NCI-H128 (cell line): ENCODE results near the gene AP5S1.
"Not testable (repeated sequence)": the region's sequence is repeated elsewhere in the genome, so short reads cannot be mapped to it uniquely, and the experiment has no call there.

Source experiments
- DNase-seq: peaks from one replicate; lab custom pipeline; 2025; ENCODE audit not compliant: unreplicated experiment; lab: John Stamatoyannopoulos, UW

AP5S1 gene

DNA sequence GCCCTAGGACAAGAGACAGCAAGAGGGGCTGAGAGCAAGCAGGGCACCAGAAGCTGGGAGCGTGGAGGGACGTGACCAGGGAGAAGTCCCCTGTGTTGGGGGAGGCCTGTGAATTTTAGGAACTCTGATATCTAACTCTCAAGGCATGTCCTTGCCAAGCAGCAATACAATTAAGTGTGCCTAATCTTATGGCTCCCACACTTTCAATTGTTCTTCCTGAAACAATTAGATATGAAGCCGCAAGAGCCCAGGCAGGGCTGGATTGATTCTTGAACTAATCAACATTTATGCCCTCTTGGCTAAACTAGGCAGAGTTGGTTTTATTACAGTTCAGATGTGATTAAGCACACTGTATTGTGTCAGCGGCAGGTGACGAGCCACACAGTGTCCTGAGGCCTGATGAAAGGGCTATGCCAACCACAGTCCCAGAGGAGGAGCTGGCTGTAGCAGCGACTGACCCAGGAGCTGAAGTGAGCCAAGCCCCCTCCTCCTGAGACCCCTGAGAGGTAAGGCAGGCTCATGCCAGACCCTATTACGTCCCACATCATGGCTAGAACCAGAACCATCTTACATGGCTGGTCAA, 22.1 kb downstream of the AP5S1 start:
- no peak for DNase-seq

DNA sequence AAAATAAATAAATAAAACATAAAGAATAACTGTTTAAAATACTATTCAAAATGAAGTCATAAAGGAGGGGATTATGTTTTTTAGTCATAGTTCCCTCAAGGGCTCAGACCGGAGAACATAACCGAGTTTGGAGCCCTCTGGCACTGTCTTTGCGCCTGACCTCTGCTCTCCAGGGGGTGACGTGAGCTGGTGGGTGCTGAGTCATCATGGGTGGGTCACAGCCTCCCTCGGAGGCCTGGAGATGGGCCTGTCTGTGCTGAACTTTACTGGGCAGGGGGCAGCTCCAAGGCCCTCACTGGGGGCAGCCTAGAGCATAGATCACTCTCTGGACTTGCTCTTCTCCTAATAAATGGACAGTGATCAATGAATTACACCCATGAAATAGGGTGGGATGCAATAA, 23.1 kb downstream of the AP5S1 start:
- DNase-seq, result no peak

GRCh38 chr20:3843990-3844619, 23.8 kb downstream of the AP5S1 start:
- not testable (repeated sequence) for DNase-seq

- no peak for DNase-seq
These were observed 26.0 kb downstream of the AP5S1 start for GRCh38 chr20:3846378-3846739.

- peak; percentile 82 for DNase-seq
These were observed 26.5 kb downstream of the AP5S1 start, which contains the start of gene MAVS for GRCh38 chr20:3846740-3847428. Gene MAVS (plus strand): TSS chr20:3846834. CDS start chr20:3854625, 7,791 bp downstream.

DNA sequence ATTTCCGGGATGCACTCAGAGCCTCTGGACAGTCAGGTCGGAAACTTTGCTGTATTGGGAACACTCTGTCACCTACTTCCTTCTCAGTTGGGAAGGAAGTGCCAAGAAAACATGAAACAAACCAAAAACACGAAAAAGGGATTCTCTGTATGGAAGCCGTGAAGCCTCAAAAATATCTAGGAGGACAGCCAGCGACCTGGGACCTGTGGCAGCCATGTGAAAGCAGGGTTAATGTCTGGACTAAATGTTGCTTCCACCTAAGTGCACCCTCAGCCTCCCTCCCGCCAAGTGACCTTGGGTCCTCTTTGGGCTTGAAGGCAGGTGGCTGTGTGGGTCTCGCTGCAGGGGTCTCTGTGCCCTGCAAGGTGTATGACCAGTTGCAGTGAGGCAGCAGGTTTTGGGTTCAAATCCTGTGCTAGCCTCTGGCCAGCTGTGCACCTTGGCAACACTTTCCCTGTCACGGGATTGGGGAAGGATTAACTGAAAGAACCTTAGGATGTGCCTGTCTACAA, 27.1 kb downstream of the AP5S1 start:
- no peak for DNase-seq

- DNase-seq, result no peak
These were observed 28.2 kb downstream of the AP5S1 start for GRCh38 chr20:3848565-3848964.

DNA sequence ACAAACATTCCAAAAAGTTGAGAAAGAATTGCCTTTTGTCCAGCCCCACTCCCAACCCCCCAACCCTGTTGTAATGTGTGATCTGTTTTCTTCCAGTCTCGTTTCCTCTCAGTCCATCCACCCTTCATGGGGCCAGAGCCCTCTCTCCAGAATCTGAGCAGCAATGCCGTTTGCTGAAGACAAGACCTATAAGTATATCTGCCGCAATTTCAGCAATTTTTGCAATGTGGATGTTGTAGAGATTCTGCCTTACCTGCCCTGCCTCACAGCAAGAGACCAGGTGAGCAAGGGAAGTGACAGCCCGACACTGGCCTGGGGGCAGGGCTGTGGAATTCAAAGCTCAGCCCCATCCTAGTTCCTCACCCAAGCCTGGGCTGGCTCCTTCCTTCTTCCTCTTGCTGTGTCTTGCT, 34.1 kb downstream of the AP5S1 start:
- no peak for DNase-seq

DNA sequence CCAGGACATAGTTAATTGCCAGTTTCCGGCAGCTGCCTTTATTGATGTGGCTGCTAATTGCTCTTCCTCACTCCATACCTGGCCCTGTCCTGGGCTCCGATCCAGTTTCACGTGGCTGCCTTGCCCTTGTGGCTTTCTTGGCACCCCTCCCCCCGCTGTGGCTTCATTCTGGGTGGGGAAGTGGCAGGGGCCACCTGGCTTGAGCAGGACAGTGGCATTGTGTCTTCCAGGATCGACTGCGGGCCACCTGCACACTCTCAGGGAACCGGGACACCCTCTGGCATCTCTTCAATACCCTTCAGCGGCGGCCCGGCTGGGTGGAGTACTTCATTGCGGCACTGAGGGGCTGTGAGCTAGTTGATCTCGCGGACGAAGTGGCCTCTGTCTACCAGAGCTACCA, 37.1 kb downstream of the AP5S1 start:
- DNase-seq, result peak; percentile 38

DNA sequence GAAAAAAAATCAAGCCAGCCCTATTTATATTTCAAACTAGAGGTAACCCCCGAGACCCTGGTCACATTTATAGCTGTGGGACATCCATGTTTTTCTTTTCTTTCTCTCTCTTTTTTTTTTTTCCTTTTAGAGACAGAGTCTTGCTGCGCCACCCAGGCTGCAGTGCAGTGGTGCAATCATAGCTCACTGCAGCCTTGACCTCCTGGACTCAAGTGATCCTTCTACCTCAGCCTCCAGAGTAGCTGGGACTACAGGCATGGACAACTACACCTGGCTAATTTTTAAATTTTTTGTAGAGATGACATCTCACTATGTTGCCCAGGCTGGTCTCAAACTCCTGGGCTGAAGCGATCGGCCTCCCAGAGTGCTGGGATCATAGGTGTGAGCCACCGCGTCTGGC, 38.3 kb downstream of the AP5S1 start:
- DNase-seq, result no peak

DNA sequence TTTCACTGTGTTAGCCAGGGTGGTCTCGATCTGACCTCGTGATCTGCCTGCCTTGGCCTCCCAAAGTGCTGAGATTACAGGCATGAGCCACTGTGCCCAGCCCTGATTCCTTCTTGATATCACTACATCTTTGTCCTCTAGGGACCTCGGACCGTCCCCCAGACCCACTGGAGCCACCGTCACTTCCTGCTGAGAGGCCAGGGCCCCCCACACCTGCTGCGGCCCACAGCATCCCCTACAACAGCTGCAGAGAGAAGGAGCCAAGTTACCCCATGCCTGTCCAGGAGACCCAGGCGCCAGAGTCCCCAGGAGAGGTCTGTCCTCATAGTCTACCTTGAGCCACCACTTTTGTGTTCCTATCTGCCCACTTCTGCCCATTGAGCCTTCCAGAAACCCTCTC, 40.8 kb downstream of the AP5S1 start:
- no peak for DNase-seq

GRCh38 chr20:3862333-3862732, 42.0 kb downstream of the AP5S1 start:
- DNase-seq, result no peak

DNA sequence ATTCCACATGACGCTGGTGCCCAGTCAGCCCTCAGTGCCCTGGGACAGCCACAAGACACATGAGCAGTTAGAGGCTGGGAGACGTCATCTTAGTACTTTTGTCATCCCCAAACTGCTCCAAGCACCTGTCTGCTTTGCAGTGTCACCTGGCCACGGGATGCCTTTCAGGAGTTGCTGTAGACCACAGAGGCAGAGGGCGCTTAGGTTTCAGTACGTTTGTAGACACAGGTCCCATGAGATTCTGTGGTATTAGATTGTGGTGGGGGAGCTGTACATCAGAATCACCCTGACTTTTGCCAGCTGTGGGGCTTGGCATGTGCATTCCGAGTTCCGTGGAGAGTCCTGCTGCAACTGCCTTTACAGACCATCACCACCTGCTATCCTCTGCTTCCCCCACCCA, 43.0 kb downstream of the AP5S1 start:
- DNase-seq, result no peak

GRCh38 chr20:3864518-3864917, 44.2 kb downstream of the AP5S1 start:
- DNase-seq, result no peak

DNA sequence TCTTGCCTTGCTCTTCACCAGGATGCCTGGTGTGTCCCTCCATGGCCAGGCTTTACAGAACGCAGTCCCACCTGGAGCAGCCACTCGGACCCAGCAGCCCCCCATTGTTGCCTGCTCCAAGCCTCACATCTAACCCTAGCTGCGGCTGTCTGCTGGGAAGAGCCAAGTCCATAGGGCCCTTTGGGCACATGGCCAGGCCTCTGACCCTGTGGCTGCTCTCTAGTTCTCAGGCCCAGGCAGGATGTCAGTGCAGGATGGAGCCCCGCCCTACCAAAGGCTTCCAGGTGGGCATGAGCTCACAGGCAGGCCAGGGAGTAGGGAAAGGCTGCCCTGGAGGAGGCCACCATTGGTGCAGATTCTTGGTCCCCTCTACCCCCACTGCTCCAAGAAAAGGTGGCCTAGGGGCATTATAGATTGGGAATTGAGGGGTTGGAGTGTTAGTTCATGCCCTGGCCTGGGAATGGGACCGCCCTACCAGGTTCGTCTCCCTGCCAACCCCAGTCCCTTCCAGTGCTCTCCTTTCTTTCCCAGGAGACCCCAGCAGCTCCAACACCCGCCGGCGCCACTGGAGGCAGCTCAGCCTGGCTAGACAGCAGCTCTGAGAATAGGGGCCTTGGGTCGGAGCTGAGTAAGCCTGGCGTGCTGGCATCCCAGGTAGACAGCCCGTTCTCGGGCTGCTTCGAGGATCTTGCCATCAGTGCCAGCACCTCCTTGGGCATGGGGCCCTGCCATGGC, 45.0 kb downstream of the AP5S1 start:
- DNase-seq, result no peak

DNA sequence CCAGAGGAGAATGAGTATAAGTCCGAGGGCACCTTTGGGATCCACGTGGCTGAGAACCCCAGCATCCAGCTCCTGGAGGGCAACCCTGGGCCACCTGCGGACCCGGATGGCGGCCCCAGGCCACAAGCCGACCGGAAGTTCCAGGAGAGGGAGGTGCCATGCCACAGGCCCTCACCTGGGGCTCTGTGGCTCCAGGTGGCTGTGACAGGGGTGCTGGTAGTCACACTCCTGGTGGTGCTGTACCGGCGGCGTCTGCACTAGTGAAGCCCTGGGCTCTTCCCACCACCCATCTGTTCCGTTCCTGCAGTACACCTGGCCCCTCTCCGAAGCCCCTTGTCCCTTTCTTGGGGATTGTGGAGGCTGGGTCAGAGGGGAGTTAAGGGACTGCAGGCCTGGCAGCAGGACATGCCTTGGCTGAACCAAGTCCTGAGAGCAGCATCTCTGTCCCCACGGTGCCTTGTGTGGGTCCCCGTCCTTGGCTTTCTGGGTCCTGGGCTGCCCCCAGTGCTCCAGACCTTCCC, 45.6 kb downstream of the AP5S1 start:
- DNase-seq, result no peak

DNA sequence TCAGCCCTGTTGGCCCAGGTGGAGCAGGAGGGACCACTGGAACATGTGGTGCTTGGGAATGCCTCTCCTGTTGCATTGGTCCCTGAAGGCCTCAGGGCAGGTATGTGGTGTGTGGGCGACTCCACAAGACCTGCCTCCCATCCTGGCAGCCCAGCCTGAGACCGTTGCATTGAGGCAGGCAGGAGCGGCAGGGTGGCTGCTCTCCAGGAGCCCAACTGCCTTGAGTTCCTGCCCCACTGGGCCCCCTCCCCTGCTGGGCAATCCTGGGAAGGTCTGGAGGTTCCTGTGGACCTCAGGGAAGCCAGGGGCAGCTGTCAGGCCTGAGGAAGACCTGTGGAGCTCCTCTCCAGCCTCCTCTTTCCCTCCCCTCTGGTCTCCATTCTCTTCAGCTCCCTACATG, 46.1 kb downstream of the AP5S1 start:
- no peak for DNase-seq

DNA sequence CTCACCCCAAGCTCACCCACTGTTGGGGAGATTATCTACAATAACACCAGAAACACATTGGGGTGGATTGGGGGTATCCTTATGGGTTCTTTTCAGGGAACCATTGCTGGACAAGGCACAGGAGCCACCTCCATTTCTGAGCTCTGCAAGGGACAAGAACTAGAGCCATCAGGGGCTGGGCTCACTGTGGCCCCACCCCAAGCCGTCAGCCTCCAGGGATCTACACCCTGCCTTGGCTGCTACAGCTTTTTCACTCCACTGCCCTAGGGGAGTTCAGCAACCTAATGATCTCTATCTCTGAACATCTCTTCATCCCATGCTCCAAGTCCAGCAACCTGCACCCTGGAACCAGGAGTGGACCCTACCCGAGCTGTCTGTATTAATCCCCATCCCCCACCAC, 47.5 kb downstream of the AP5S1 start:
- DNase-seq, result no peak

DNA sequence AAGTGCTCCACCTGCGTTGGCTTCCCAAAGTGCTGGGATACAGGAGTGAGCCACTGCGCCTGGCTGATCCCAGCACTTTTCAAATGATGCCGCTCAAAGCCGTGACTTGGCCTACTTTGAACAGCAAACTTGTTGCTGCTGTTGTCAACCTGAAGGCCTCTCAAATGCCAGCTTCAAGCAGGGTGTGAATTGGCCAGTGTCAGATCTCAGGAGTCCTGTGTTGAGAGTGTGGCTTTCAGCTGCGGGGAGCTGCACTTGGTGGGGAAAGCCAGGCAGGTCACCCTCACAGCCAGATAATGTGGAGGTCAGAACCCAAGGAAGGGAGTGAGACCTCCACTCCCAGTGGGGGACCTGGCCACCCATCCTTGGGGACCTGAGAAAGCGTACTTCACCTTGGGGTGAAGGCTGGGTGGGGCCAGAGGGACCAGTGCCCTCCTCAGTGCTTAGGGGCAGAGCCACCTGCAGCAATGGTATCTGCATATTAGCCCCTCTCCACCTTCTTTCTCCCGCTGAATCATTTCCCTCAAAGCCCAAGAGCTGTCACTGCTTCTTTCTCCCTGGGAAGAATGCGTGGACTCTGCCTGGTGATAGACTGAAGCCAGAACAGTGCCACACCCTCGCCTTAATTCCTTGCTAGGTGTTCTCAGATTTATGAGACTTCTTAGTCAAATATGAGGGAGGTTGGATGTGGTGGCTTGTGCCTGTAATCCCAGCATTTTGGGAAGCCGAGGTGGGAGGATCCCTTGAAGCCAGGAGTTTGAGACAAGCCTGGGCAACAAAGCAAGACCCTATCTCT, 49.7 kb downstream of the AP5S1 start:
- no peak for DNase-seq

- DNase-seq, result no peak
These were observed 51.4 kb downstream of the AP5S1 start for GRCh38 chr20:3871550-3872265.
